Stimulated activated CD8-positive, alpha-beta memory T cell treated with anti-CD3 and anti-CD28 coated beads, Interleukin-4, amount 100 ng/mL, for 1 hour (primary cell): ENCODE measurements around the gene ASB13.

Experiments used
- DNase-seq, 2 donors: peaks; one replicate each; pipeline ENCODE4 v3.0.0-alpha.2; 2020; ENCODE audit warnings: low read depth in 2 of 2, low spot score in 1 of 2

The ASB13 gene

GRCh38 chr10:5648494-5649457 is 17.6 kb downstream of the ASB13 start:
- DNase-seq = no peak

DNA sequence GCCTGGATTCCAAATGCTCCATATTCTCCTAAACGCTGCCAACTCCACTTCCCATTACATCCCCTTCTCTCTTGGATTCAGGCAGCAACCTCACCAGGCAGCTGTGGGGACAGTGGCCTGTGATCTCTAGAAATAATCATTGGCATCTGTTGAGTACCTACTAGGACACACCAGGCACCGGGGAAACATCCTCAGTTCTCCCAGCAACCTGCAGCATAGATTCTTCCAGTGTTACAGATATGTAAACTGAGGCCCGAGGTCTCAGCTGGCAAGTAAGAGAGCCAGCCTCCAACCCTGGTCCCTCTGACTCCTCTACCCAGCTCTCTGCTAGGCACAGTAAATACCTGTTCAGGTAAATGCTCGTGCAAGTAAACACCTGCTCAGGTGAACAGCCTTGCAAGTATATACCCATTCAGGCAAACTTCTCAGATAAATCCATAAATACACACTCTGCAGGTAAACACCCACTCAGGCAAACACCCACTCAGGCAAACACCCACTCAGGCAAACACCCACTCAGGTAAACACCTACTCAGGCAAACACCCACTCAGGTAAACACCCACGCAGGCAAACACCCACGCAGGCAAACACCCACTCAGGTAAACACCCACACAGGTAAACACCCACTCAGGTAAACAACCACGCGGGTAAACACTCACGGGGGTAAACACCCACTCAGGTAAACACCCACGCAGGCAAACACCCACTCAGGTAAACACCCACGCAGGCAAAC is 18.7 kb downstream of the ASB13 start:
- DNase-seq = no peak

GRCh38 chr10:5645944-5646617 is 20.3 kb downstream of the ASB13 start:
- DNase-seq = no peak

DNA sequence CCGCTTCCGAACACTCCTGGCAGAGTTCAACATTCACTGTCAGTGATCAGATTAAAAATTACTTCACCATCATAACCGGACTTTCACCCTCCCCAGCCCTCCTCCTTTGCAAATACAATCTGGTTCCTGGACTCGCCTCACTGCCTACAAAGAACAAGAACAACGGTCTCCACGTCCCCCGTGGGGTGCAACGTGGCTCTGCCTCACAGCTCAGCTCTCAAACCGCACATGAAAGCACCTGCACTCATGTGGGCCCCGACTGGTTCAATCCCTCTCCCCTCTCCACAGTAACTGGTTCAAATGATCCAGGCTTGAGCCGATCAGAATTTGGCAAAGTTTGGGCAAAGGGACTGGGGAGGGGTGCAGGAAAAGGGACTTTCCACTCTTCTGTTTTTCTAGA is 21.0 kb downstream of the ASB13 start:
- DNase-seq = no peak

DNA sequence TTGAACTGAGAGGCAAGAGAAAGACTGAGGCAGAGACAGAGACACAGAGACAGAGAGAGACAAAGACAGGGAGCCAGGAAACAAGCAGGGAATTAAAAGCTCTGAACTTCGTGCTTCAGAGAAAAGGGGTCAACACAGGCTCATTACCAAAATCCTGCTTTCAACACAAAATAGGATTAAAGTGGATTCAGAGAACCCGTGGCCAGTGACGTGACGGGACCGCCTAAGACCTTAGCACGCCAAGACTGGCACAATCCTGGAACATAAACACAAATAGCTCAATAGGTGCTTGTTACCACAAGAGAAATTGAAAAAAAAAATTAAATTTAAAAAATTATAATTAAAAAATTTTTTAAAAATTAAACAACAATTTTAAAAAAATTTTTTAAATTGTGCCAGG is 21.5 kb downstream of the ASB13 start:
- no peak for DNase-seq

GRCh38 chr10:5643346-5644067 is 22.9 kb downstream of the ASB13 start:
- DNase-seq = no peak

GRCh38 chr10:5641501-5641900 is 24.9 kb downstream of the ASB13 start:
- DNase-seq = no peak

GRCh38 chr10:5640501-5640900 is 25.9 kb downstream of the ASB13 start:
- no peak for DNase-seq

DNA sequence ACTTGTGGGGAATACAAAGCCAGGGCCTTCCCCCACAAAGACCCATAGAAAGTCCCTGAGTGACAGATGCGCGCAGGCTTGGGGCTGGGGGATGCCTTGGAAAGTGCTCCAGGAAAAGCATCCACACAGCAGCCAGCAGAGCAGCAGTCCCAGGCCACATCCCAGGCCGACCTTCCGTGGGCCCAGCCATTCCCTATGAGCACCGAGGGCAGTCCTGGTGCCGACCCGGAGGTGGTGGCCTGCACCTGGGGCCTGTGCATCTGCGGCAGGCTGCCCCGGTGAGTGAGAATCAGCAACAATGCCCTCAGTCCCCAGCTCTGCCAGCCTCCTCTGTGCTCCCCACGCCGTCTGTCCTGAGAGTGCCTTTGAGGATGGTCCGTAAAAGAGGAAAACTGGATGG is 26.4 kb downstream of the ASB13 start:
- DNase-seq = no peak

DNA sequence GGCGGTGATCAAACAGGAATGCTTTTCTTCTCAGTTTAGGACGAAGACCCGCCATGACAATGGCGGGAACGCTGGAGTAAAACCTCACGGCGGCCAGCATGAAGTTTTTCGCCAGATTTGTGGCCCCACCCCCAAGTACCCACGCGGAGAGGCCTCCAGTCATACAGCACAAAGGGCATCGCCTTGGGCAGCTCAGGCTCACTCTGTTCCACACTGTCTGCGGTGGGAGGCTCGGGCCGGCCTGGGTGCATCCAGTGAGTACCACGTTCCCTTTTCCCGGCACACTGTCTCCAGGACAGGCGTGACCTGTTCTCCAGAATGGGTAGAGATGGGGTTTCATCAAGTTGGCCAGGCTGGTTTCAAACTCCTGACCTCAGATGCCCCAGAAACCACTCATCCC is 27.3 kb downstream of the ASB13 start:
- DNase-seq = no peak

GRCh38 chr10:5638494-5638893 is 27.9 kb downstream of the ASB13 start:
- no peak for DNase-seq

DNA sequence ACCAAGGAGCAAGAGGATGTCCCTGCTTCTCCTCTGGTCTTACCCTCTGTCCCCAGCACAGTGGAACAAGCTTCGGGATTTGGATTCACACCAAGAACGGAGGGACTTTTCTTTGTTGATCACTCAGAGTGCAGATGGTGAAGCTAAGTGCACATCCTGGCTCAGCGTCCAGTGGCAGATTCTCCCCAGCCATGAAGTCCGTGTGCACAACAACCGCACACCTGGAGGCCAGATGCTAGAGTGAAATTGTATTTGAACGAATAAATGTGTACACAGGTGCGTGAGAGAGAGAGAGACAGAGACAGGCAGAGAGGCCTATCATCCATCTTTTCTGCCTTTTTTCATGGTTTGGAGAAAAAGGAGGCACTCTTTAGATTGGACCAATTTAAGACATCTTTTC is 31.5 kb downstream of the ASB13 start:
- DNase-seq = no peak

DNA sequence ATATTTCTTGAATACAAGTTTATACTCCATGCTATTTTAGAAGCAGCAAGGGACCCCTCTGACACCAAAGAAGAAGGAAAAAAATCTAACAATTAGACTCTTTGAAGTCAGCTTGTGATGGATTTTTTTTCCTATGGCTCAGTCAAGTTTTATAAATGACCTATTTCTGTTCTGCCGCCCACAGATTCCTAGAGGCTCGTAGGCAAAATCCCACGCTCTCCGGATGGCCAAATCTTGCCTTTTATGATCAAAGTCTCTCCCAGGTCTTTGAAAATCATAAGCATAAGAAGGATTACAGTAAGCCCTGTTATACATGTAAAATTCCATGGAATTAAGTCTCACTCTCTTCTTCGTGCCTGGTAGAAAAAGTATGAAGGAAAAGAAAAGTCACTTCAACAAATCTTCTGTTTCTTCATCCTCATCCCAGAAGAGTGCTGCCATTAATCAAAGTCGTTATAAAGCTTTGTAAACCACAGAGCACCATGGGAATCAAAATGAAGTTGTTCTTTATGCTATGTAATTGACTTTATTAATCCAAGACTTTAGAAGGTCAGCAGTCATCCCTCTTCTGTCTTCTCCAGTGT is 33.1 kb downstream of the ASB13 start:
- DNase-seq = no peak

DNA sequence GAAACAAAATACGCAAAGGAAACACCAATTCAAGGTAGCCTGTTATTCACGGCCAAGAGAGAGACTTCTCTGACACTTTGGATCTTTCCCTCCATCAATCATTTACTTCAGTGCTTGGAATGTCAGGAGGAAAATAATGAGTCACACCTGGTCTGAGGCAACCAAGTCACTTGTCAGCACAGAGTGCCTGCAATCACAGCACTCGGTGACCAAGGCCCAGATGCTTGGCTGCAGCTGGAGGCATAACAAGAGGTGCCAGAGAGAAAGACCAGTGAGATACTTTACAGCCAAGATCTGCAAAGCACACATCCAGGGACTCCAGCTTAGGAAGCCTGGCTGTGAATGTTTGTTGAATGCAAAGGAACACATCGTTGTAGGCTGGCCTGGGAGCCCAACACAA is 33.9 kb downstream of the ASB13 start:
- no peak for DNase-seq

- no peak for DNase-seq
Observed at GRCh38 chr10:5631936-5632335, 34.5 kb downstream of the ASB13 start.

- DNase-seq = no peak
Observed at GRCh38 chr10:5630112-5630436, 36.3 kb downstream of the ASB13 start.

- peak; percentile 67 to 70 for DNase-seq
Observed at GRCh38 chr10:5629303-5630111, 36.9 kb downstream of the ASB13 start.

- DNase-seq = no peak
Observed at GRCh38 chr10:5628451-5629302, 37.7 kb downstream of the ASB13 start.

DNA sequence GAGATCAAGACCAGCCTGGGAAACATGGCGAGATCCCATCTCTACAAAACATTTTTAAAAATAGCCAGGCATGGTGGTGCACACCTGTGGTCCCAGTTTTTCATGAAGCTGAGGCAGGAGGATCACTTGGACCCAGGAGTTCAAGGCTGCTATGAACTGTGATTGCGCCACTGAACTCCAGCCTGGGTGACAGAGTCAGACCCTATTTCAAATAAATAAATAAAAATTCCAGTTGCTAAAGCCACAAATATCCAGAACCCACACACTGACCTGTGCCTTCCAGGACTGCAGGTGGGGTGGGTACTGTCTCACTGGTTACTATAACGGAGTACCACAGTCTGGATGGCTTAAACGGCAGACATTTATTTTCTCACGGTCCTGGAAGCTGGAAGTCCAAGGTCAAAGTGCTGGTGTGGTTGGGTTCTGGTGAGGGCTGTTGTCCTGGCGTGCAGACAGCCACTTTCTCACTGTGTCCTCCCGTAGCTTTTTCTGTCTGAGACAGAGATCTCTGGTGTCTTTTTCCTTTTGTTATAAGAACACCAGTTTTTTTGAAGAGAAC is 38.8 kb downstream of the ASB13 start:
- no peak for DNase-seq
